Erythroblast (primary cell): ENCODE data around the gene ERCC4.
A peak's percentile ranks its signal among the peaks of the same experiment; 100 is the strongest.

Source experiments
- DNase-seq, 2 experiments: peaks; one replicate each; lab custom pipeline; 2025; lab: John Stamatoyannopoulos, UW
- GATA1 ChIP-seq: IDR thresholded peaks from 2 replicates; pipeline ENCODE4 v1.6.1; 2011; ENCODE audit warnings: low read depth, mild to moderate bottlenecking, control low read depth, low read length, moderate library complexity
- POLR2A ChIP-seq: IDR thresholded peaks from 2 replicates; pipeline ENCODE4 v1.6.1; 2011; ENCODE audit warnings: mild to moderate bottlenecking, low read length

Gene ERCC4

DNA sequence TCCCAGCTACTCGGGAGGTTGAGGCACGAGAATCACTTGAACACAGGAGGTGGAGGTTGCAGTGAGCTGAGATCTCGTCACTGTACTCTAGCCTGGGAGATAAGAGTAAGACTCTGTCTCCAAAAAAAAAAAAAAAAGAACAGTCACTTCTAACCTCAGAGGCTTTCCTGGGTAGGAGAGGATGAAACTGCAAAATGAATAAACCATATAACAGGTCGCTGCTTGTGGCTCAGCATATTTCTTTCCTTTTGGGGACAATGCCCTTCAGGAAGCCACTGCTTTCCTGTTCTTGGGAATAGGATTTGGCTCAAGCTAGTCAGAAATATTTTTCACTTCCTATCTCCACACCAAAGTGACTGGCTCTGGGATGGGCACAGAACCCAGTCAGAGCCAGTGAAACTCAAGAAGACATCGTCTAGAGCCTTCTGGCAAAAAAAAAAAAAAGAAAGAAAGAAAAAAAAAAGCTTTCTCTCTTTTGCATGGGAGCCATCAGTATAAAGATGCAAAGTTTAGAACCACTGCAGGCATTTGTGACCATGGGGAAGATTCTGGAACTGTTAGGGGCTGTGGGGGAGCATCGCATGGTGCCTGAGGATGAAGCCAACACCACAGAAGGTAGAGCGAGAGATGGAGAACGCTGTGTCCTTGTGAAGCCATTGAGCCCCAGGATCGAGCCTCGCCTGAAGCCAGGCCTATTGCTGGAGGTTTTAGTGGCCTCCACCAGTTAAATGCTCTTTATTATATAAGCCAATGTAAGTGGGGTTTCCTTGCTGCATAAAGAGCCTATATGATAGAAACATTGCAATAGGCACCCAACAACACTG lies 79.3 kb downstream of the ERCC4 start:
- TF ChIP-seq POLR2A (no peak), GATA1 (no peak)
- no peak for DNase-seq

DNA sequence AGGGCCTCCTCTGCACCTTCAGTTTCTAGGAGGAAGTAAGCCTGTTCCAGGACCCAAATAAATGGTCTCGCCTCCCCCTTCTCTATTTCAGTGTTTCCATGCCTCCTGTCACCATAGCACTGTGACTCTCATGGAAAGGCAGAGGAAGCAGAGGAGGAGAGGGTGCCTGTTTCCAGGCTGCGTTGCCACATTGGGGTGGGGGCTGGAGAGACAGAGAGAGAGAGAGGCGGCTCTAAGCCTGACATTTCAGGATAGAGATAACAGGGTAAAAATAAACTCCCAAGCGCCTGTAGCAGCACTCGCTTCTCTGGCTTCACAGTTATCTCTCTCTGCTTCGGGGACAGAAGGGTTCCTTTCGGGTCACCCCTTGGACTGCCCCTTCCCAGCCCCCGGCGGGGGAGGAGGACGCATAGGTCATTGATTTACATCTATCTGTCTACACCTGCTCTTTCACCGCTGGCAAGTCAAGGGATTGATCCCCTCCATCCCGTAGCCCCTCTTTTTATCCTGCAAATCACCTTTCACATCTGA lies 80.0 kb downstream of the ERCC4 start:
- DNase-seq: peak in 1 of 2 experiments; percentile 9
- TF ChIP-seq POLR2A: no peak
- no peak for TF ChIP-seq GATA1

DNA sequence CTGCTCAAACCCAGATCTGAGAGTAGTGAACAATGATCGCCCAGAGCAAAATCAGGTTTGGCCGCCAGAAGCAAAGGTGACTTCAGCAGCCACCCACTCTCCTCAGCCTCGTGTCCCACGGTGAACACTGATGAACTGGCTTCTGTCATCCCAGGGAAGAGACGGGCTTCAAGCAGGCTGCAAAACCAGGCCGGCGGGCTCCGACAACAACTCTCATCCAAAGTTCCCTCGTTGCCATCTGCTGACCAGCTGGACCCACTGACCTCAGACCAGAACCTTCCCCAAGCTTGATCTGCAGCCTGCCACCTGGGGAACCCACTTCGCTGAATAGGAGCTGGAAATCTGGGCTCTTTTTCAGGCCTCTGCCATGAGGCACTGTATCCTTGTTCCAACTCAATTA lies 81.6 kb downstream of the ERCC4 start:
- no peak for DNase-seq
- TF ChIP-seq POLR2A (no peak), GATA1 (no peak)
